ENCODE measurements around the gene PPP2R3A.
"Not testable (repeated sequence)": the region's sequence is repeated elsewhere in the genome, so short reads cannot be mapped to it uniquely, and the experiment has no call there.

- TF ChIP-seq SUZ12 (IDR thresholded peaks at IDR 0.05; ENCODE audit: low read depth, low read length); CBFB (CRISPR knock-in tag; IDR thresholded peaks at IDR 0.05); CSRNP1 (CRISPR knock-in tag; IDR thresholded peaks at IDR 0.05); ZNF564 (CRISPR knock-in tag; IDR thresholded peaks at IDR 0.05): not testable (repeated sequence)
These were observed 226.7 kb downstream of the PPP2R3A start for GRCh38 chr3:136192195-136192594.

Measured in HepG2 (cell line).